ENCODE measurements around the gene AQP12B.

AQP12B gene

DNA sequence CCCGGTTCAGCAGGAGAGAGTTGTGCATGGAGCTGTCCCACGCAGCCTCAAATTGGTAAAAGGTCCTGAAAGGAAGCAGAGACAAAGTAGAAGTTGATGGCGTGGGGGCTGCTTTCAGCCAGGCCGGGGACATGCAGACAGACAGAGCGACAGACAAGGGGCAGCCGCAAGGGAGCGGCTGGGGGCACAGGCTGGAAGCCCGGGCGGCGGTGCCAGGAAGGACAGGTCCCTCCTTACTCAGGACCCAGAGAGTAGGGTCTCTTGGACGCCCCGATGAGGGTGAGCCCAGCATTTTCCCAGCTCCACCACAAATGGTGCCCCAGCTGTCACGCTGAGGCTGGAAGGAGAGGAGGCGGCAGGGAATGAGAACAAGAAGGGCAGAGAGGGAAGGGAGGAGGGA is 44.2 kb upstream of the AQP12B start:
- H3K36me3 ChIP-seq (ENCODE audit: control insufficient read depth, low read length), result no peaks in the 10 kb centered on the region
- no peaks in the 10 kb centered on the region for H3K79me2 ChIP-seq (ENCODE audit: control insufficient read depth, low read length)
- no peaks in the 10 kb centered on the region for H3F3A ChIP-seq (ENCODE audit: control insufficient read depth, insufficient read depth)
- H3K4me1 ChIP-seq (ENCODE audit: control insufficient read depth, low read length), result no peaks in the 10 kb centered on the region
- no peaks in the 10 kb centered on the region for H3K9me3 ChIP-seq (ENCODE audit: control insufficient read depth, insufficient read depth, low read length)
- no peaks in the 10 kb centered on the region for H4K20me1 ChIP-seq (ENCODE audit: control insufficient read depth, insufficient read depth, low read depth, low read length)
- no peak overlapping the region for H3K27ac ChIP-seq (ENCODE audit: low read depth, low read length)
- no peak for TF ChIP-seq EZH2phosphoT487 (IDR thresholded peaks at IDR 0.05; ENCODE audit: borderline replicate concordance, low read length)
- TF ChIP-seq, protein P1, sequence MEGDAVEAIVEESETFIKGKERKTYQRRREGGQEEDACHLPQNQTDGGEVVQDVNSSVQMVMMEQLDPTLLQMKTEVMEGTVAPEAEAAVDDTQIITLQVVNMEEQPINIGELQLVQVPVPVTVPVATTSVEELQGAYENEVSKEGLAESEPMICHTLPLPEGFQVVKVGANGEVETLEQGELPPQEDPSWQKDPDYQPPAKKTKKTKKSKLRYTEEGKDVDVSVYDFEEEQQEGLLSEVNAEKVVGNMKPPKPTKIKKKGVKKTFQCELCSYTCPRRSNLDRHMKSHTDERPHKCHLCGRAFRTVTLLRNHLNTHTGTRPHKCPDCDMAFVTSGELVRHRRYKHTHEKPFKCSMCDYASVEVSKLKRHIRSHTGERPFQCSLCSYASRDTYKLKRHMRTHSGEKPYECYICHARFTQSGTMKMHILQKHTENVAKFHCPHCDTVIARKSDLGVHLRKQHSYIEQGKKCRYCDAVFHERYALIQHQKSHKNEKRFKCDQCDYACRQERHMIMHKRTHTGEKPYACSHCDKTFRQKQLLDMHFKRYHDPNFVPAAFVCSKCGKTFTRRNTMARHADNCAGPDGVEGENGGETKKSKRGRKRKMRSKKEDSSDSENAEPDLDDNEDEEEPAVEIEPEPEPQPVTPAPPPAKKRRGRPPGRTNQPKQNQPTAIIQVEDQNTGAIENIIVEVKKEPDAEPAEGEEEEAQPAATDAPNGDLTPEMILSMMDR (IDR thresholded peaks at IDR 0.05; ENCODE audit: low read depth, low read length, poor library complexity, severe bottlenecking), result no peak
- H3K4me2 ChIP-seq (ENCODE audit: low read length), result no peak overlapping the region
- H3K9me2 ChIP-seq (replicated peaks; ENCODE audit: control insufficient read depth, low read length), result no peaks in the 10 kb centered on the region
- H3K4me3 ChIP-seq (ENCODE audit: low read length), result no peak overlapping the region
- no peaks in the 10 kb centered on the region for H3K27me3 ChIP-seq (ENCODE audit: control insufficient read depth, low read length)

GRCh38 chr2:240725671-240726070 is 43.0 kb upstream of the AQP12B start:
- Histone ChIP-seq H3K4me2 (ENCODE audit: low read length) (no peak overlapping the region), H3K9me3 (ENCODE audit: control insufficient read depth, insufficient read depth, low read length) (no peaks in the 10 kb centered on the region), H3F3A (ENCODE audit: control insufficient read depth, insufficient read depth) (no peaks in the 10 kb centered on the region), H4K20me1 (ENCODE audit: control insufficient read depth, insufficient read depth, low read depth, low read length) (no peaks in the 10 kb centered on the region), H3K79me2 (ENCODE audit: control insufficient read depth, low read length) (no peaks in the 10 kb centered on the region), H3K27ac (ENCODE audit: low read depth, low read length) (no peak overlapping the region), H3K36me3 (ENCODE audit: control insufficient read depth, low read length) (no peaks in the 10 kb centered on the region), H3K4me3 (ENCODE audit: low read length) (no peak overlapping the region), H3K4me1 (ENCODE audit: control insufficient read depth, low read length) (no peaks in the 10 kb centered on the region), H3K9me2 (replicated peaks; ENCODE audit: control insufficient read depth, low read length) (no peaks in the 10 kb centered on the region), H3K27me3 (ENCODE audit: control insufficient read depth, low read length) (no peaks in the 10 kb centered on the region)
- TF ChIP-seq, protein P1 (IDR thresholded peaks at IDR 0.05; ENCODE audit: low read depth, low read length, poor library complexity, severe bottlenecking), result no peak
- no peak for TF ChIP-seq EZH2phosphoT487 (IDR thresholded peaks at IDR 0.05; ENCODE audit: borderline replicate concordance, low read length)

GRCh38 chr2:240725266-240725665 is 42.6 kb upstream of the AQP12B start:
- H3K79me2 ChIP-seq (ENCODE audit: control insufficient read depth, low read length), result no peaks in the 10 kb centered on the region
- H3K9me3 ChIP-seq (ENCODE audit: control insufficient read depth, insufficient read depth, low read length), result no peaks in the 10 kb centered on the region
- H3K9me2 ChIP-seq (replicated peaks; ENCODE audit: control insufficient read depth, low read length), result no peaks in the 10 kb centered on the region
- no peaks in the 10 kb centered on the region for H3K36me3 ChIP-seq (ENCODE audit: control insufficient read depth, low read length)
- H3K4me1 ChIP-seq (ENCODE audit: control insufficient read depth, low read length), result no peaks in the 10 kb centered on the region
- TF ChIP-seq, protein P1 (IDR thresholded peaks at IDR 0.05; ENCODE audit: low read depth, low read length, poor library complexity, severe bottlenecking), result no peak
- TF ChIP-seq EZH2phosphoT487 (IDR thresholded peaks at IDR 0.05; ENCODE audit: borderline replicate concordance, low read length), result no peak
- no peak overlapping the region for H3K4me3 ChIP-seq (ENCODE audit: low read length)
- no peaks in the 10 kb centered on the region for H4K20me1 ChIP-seq (ENCODE audit: control insufficient read depth, insufficient read depth, low read depth, low read length)
- no peaks in the 10 kb centered on the region for H3F3A ChIP-seq (ENCODE audit: control insufficient read depth, insufficient read depth)
- H3K27me3 ChIP-seq (ENCODE audit: control insufficient read depth, low read length), result no peaks in the 10 kb centered on the region
- no peak overlapping the region for H3K27ac ChIP-seq (ENCODE audit: low read depth, low read length)
- H3K4me2 ChIP-seq (ENCODE audit: low read length), result no peak overlapping the region

- H3K4me1 ChIP-seq (ENCODE audit: control insufficient read depth, low read length), result no peaks in the 10 kb centered on the region
- no peaks in the 10 kb centered on the region for H3K27me3 ChIP-seq (ENCODE audit: control insufficient read depth, low read length)
- no peak overlapping the region for H3K4me2 ChIP-seq (ENCODE audit: low read length)
- no peak overlapping the region for H3K4me3 ChIP-seq (ENCODE audit: low read length)
- H3K9me2 ChIP-seq (replicated peaks; ENCODE audit: control insufficient read depth, low read length), result no peaks in the 10 kb centered on the region
- no peaks in the 10 kb centered on the region for H3K79me2 ChIP-seq (ENCODE audit: control insufficient read depth, low read length)
- no peaks in the 10 kb centered on the region for H3K36me3 ChIP-seq (ENCODE audit: control insufficient read depth, low read length)
- H3F3A ChIP-seq (ENCODE audit: control insufficient read depth, insufficient read depth), result no peaks in the 10 kb centered on the region
- H3K27ac ChIP-seq (ENCODE audit: low read depth, low read length), result no peak overlapping the region
- H4K20me1 ChIP-seq (ENCODE audit: control insufficient read depth, insufficient read depth, low read depth, low read length), result no peaks in the 10 kb centered on the region
- TF ChIP-seq, protein P1 (IDR thresholded peaks at IDR 0.05; ENCODE audit: low read depth, low read length, poor library complexity, severe bottlenecking), result no peak
- TF ChIP-seq EZH2phosphoT487 (IDR thresholded peaks at IDR 0.05; ENCODE audit: borderline replicate concordance, low read length), result no peak
- H3K9me3 ChIP-seq (ENCODE audit: control insufficient read depth, insufficient read depth, low read length), result no peaks in the 10 kb centered on the region
These were observed 41.7 kb upstream of the AQP12B start for GRCh38 chr2:240724431-240724830.

Data from DOHH2 (cell line).